ENCODE results near the gene SCGB2B2.

GRCh38 chr19:34645551-34645950 lies 31.4 kb downstream of the SCGB2B2 start:
- TF ChIP-seq, protein P1, sequence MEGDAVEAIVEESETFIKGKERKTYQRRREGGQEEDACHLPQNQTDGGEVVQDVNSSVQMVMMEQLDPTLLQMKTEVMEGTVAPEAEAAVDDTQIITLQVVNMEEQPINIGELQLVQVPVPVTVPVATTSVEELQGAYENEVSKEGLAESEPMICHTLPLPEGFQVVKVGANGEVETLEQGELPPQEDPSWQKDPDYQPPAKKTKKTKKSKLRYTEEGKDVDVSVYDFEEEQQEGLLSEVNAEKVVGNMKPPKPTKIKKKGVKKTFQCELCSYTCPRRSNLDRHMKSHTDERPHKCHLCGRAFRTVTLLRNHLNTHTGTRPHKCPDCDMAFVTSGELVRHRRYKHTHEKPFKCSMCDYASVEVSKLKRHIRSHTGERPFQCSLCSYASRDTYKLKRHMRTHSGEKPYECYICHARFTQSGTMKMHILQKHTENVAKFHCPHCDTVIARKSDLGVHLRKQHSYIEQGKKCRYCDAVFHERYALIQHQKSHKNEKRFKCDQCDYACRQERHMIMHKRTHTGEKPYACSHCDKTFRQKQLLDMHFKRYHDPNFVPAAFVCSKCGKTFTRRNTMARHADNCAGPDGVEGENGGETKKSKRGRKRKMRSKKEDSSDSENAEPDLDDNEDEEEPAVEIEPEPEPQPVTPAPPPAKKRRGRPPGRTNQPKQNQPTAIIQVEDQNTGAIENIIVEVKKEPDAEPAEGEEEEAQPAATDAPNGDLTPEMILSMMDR (IDR thresholded peaks at IDR 0.05; ENCODE audit: insufficient read depth, low read depth, low read length), result no peak
- no peak for TF ChIP-seq EZH2 (IDR thresholded peaks at IDR 0.05; ENCODE audit: insufficient read depth, low read length)
